Measurements from ENCODE around the gene CAMP.
"Not testable (repeated sequence)": the region's sequence is repeated elsewhere in the genome, so short reads cannot be mapped to it uniquely, and the experiment has no call there.

Gene CAMP

DNA sequence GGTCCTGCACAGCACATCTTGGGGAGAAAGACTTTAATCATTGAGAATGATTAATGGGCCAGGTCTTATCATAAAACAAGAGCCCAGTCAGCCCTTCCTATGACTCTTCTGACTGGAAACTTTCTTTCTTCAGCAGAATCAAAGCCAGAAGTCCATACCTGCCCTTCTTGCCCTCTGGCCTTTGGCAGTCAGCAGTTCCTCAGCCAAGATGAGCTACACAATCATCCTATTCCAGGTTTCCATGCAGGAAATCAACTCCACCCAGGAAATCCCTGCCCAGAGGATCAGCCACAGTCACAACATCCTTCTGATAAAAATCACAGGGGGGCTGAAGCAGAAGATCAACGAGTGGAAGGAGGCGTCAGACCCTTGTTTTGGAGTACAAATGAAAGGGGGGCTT is 44.5 kb downstream of the CAMP start:
- DNase-seq (ENCODE audit: low spot score) = no peak

DNA sequence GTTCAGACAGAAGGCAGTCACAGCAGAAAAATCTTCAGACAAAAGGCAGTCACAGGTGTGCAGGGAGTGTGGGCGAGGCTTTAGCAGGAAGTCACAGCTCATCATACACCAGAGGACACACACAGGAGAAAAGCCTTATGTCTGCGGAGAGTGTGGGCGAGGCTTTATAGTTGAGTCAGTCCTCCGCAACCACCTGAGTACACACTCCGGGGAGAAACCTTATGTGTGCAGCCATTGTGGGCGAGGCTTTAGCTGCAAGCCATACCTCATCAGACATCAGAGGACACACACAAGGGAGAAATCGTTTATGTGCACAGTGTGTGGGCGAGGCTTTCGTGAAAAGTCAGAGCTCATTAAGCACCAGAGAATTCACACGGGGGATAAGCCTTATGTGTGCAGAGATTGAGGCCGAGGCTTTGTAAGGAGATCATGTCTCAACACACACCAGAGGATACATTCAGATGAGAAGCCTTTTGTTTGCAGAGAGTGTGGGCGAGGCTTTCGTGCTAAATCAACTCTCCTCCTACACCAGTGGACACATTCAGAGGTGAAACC is 45.2 kb downstream of the CAMP start:
- DNase-seq (ENCODE audit: low spot score) = peak; percentile 80

DNA sequence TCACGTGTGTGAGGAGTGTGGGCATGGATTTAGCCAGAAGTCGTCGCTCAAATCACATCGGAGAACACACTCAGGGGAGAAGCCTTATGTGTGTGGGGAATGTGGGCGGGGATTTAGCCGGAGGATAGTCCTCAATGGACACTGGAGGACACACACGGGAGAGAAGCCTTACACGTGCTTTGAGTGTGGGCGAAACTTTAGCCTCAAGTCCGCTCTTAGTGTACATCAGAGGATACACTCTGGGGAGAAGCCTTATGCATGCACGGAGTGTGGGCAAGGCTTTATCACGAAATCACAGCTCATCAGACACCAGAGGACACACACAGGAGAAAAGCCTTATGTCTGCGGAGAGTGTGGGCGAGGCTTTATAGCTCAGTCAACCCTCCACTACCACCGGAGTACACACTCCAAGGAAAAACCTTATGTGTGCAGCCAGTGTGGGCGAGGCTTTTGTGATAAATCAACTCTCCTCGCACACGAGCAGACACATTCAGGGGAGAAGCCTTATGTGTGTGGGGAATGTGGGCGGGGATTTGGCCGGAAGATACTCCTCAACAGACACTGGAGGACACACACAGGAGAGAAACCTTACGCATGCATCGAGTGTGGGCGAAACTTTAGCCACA is 45.8 kb downstream of the CAMP start:
- DNase-seq (ENCODE audit: low spot score) = no peak

DNA sequence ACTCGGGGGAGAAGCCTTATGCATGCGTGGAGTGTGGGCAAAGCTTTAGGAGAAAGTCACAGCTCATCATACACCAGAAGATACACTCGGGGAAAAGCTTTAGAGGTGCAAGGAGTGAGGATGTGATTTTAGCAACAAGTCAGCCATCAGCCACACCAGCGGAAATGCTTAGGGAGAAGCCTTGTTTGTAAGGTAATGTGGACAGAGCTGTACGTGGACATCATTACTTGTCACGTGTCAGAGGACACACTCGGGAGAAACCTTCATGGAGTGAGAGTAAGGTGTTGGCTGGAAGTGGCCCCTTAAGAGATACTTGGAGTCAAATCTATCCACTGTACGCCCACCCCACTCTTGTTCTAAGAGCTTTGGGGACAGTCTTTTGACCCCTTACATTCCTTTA is 46.3 kb downstream of the CAMP start:
- DNase-seq (ENCODE audit: low spot score) = no peak

DNA sequence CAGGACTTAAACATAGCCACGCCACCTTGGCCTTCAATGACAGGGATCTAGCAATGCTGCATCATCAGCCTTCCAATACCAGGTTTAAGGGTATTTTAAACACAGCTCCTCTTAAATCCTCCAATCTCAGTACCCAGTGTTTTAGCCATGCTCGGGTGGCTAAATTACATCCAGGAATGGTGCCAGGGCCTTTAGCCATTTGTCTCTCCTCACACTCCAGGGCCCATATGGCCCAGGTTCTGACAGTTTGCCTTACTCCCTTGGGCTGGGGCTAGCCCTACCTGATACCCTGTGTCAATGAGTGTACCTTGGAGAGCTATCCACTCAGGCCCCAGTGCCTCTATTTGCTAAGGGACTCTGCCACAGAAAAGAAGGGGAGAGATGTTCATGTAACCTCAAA is 47.0 kb downstream of the CAMP start:
- DNase-seq (ENCODE audit: low spot score) = no peak

DNA sequence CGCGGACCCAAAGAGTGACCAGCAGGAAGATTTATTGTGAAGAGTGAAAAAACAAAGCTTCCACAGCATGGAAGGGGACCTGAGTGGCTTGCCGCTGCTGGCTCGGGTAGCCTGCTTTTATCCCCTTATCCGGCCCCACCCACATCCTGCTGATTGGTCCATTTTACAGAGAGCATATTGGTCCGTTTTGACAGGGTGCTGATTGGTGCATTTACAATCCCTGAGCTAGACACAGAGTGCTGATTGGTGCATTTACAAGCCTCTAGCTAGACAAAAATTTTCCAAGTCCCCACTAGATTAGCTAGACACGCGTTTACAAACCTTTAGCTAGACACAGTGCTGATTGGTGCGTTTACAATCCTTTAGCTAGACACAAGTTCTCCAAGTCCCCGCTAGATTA is 47.9 kb downstream of the CAMP start:
- not testable (repeated sequence) for DNase-seq (ENCODE audit: low spot score)

DNA sequence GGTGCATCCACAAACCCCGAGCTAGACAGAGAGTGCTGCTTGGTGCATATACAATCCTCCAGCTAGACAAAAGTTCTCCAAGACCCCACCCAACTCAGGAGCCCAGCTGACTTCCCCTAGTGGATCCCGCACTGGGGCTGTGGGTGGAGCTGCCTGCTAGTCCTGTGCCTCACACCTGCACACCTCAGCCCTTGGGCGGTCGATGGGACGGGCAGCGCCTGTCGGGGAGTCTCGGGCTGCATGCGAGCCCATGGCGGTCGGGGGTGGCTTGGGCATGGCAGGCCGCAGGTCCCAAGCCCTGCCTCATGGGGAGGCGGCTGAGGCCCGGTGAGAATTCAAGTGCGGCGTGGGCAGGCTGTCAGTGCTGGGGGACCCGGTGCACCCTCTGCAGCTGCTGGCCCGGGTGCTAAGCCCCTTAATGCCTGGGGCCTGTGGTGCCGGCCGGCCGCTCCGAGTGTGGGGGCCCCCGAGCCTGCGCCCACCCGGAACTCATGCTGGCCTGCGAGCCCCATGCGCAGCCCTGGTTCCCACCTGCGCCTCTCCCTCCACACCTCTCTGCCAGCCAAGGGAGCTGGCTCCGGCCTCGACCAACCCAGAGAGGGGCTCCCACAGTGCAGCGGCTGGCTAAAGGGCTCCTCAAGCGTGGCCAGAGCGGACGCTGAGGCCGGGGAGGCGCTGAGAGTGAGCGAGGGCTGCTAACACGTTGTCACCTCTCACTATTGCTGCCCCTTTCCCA is 48.6 kb downstream of the CAMP start:
- DNase-seq (ENCODE audit: low spot score) = no peak

DNA sequence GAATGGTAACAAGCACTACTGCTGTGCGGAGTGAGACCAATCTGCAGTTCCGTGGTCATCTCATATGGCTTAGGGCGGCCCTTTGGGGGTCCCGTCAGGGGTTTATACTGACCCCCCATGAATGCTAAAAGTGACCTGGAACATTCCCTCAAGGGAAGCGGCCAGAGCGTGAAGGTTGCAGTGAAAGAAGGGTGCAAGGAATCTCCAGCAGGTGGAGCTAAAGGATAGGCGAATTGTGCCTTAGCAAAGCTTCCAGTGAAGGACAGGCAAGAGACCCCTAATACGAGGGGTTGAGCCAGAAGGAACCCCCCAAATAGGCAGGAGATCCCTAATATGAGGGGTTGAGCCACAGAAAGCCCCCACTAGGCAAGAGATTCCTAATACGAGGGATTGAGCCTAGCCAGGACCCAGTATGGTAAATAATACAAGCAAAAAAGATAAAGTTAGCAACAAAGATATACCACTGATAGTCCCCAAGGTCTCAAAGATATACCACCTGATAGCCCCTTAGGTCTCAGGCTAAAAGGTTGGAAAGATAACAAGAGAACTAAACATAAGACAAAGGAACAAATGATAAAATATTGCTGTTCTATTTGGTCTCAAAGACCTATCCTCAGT is 50.4 kb downstream of the CAMP start:
- peak; percentile 51 for DNase-seq (ENCODE audit: low spot score)

DNA sequence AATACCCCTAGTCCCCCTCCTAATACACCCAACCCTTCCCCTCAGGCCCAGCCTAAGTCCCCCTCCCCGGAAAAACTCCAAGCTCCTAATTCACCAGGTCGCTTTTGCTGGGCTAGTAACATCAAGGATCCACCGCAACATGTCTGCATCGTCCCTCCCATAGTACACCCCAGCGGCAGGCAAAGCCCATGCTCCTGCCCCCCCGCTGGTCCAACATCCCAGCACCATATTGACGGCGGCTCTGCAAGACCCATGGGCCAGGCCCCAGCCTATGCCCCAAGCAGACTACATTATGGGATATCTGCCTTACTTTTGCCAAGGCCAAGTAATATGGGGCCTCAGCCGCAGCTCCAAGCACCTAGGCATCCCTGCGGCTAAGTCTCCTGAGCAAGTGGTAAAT is 51.2 kb downstream of the CAMP start:
- no peak for DNase-seq (ENCODE audit: low spot score)

Data from putamen (tissue), 1 donor.